ENCODE data around the gene C2orf72. TPM values are rescaled to one million over a fixed set of nuclear protein-coding genes. Genes with fewer than 3 reads are reported as not detected.

Gene C2orf72
- total and polyA plus RNA-seq, 2 of the 13 experiments (the other 11 are each of a cell fraction or from before 2014, with no cell fraction given), result 147 to 203 TPM

- no peak for TF ChIP-seq ZNF333 (CRISPR knock-in tag; IDR thresholded peaks at IDR 0.05; ENCODE audit: borderline replicate concordance)
These were observed 31.4 kb downstream of the C2orf72 start (continued) for GRCh38 chr2:231068525-231069222.

- Histone ChIP-seq H3K9me3 (ENCODE audit: low read length) (no peaks in the 10 kb centered on the region), H3K27ac (ENCODE audit: extremely low read length, insufficient read depth, low read length) (no peak overlapping the region), H3K4me1 (ENCODE audit: insufficient read depth, low read length) (peaks cover 41% of the 10 kb centered on the region), H3K9ac (ENCODE audit: insufficient read depth, low read depth, low read length) (no peak overlapping the region), H3K36me3 (replicated peaks in 1 of 2; ENCODE audit: control insufficient read depth in 1 of 2, insufficient read depth in 2 of 2, low read length in 2 of 2) (peaks cover 18 to 74% of the 10 kb centered on the region in 2 experiments), H4K20me1 (ENCODE audit: insufficient read depth, low read length) (no peaks in the 10 kb centered on the region), H3K4me3 (replicated peaks in 1 of 3; ENCODE audit: insufficient read depth in 1 of 3, low read depth in 2 of 3, low read length in 3 of 3) (no peak overlapping the region), H3K79me2 (ENCODE audit: insufficient read depth, low read length) (peaks cover 10% of the 10 kb centered on the region), H3K4me2 (ENCODE audit: low read depth, low read length) (no peak overlapping the region), H3K27me3 (ENCODE audit: control insufficient read depth in 1 of 2, insufficient read depth in 2 of 2, low read length in 2 of 2) (no peaks in the 10 kb centered on the region), H2AFZ (ENCODE audit: low read length) (no peak overlapping the region)
- TF ChIP-seq WIZ (CRISPR knock-in tag; IDR thresholded peaks at IDR 0.05) (no peak), MED8 (CRISPR knock-in tag; IDR thresholded peaks at IDR 0.05; ENCODE audit: insufficient replicate concordance) (no peak), RAD21 (CRISPR knock-in tag; IDR thresholded peaks at IDR 0.05) (peak; percentile 24; the same call in 1 of the 2 replicates)
- BruUV-seq (replicated peaks), result no TSS peak
- 96% methylated on average over 1 of the region's 1 CpG for WGBS (ENCODE audit: low lambda C conversion rate)
- ChIA-PET CTCF (ENCODE audit: low intra/inter-chr PET ratio, low total read pairs) (no interaction called here), POLR2A (interaction anchor here (1.0 to 1.2 kb wide), 2 partner anchors 18 to 395 kb away, joined by 3 to 4 read pairs; partner anchors contain the start of gene NCL)
- in situ Hi-C loops (cut with HindIII; ENCODE audit: extremely low pct_ligation_motif_present, low pct_unique_long_range_greater_than_20kb) (no loop called here), intact Hi-C loops (cut with micrococcal nuclease; ENCODE audit: unreplicated experiment) (no loop called here)
- ATAC-seq (no peak), DNase-seq (ENCODE audit: low spot score) (no peak), FAIRE-seq (no peak)
These were observed 32.2 kb downstream of the C2orf72 start for GRCh38 chr2:231069379-231070054.

- Histone ChIP-seq H3K4me2 (ENCODE audit: low read depth, low read length) (no peak overlapping the region), H4K20me1 (ENCODE audit: insufficient read depth, low read length) (no peaks in the 10 kb centered on the region), H3K27me3 (ENCODE audit: control insufficient read depth in 1 of 2, insufficient read depth in 2 of 2, low read length in 2 of 2) (no peaks in the 10 kb centered on the region), H3K27ac (ENCODE audit: extremely low read length, insufficient read depth, low read length) (no peak overlapping the region), H3K36me3 (replicated peaks in 1 of 2; ENCODE audit: control insufficient read depth in 1 of 2, insufficient read depth in 2 of 2, low read length in 2 of 2) (peaks cover 41 to 85% of the 10 kb centered on the region in 2 experiments), H3K4me3 (replicated peaks in 1 of 3; ENCODE audit: insufficient read depth in 1 of 3, low read depth in 2 of 3, low read length in 3 of 3) (no peak overlapping the region), H3K4me1 (ENCODE audit: insufficient read depth, low read length) (no peaks in the 10 kb centered on the region), H3K9me3 (ENCODE audit: low read length) (no peaks in the 10 kb centered on the region), H2AFZ (ENCODE audit: low read length) (no peak overlapping the region), H3K79me2 (ENCODE audit: insufficient read depth, low read length) (no peaks in the 10 kb centered on the region), H3K9ac (ENCODE audit: insufficient read depth, low read depth, low read length) (no peak overlapping the region)
- ATAC-seq (no peak), FAIRE-seq (no peak), DNase-seq (ENCODE audit: low spot score) (no peak)
- 96% methylated on average over 1 of the region's 1 CpG for WGBS (ENCODE audit: low lambda C conversion rate)
- intact Hi-C loops (cut with micrococcal nuclease; ENCODE audit: unreplicated experiment), result no loop called here
- no TSS peak for BruUV-seq (replicated peaks)
- ChIA-PET CTCF (ENCODE audit: low intra/inter-chr PET ratio, low total read pairs) (no interaction called here), POLR2A (interaction anchor here (1.0 kb wide), 1 partner anchor 34 kb away, joined by 3 read pairs; no protein-coding TSS in a partner anchor)
- in situ Hi-C loops (cut with HindIII; ENCODE audit: extremely low pct_ligation_motif_present, low pct_unique_long_range_greater_than_20kb), result no loop called here
- TF ChIP-seq ZNF572 (CRISPR knock-in tag; IDR thresholded peaks at IDR 0.05), result no peak
- TF ChIP-seq NR3C1 (CRISPR knock-in tag; IDR thresholded peaks at IDR 0.05), result no peak
- TF ChIP-seq ZNF234 (CRISPR knock-in tag; conservative IDR thresholded peaks at IDR 0.05), result no peak
- no peak for TF ChIP-seq ZNF639 (CRISPR knock-in tag; conservative IDR thresholded peaks at IDR 0.05)
- TF ChIP-seq ZNF850 (CRISPR knock-in tag; conservative IDR thresholded peaks at IDR 0.05), result no peak
These were observed 47.2 kb downstream of the C2orf72 start for GRCh38 chr2:231084565-231084964.

Measured in HepG2 (cell line).